Parathyroid adenoma (tissue), 2 donors: ENCODE results near the gene EFNA5.

Source experiments
- H2AFZ ChIP-seq: fragments of 300-600 bp; sonication (generic); one replicate; pipeline ENCODE4 v1.7.0; 2017; ENCODE audit warnings: antibody characterized with exemption, mild to moderate bottlenecking
- H3K27ac ChIP-seq: fragments of 300-600 bp; sonication (generic); one replicate; pipeline ENCODE4 v1.7.0; 2017
- H3K27me3 ChIP-seq: fragments of 300-600 bp; sonication (generic); one replicate; pipeline ENCODE4 v1.7.0; 2017; ENCODE audit warnings: low read length; ENCODE audit not compliant: control insufficient read depth, insufficient read depth
- H3K36me3 ChIP-seq: fragments of 300-600 bp; sonication (generic); one replicate; pipeline ENCODE4 v1.7.0; 2017; ENCODE audit warnings: low read length; ENCODE audit not compliant: control insufficient read depth, insufficient read depth
- H3K4me1 ChIP-seq: fragments of 300-600 bp; sonication (generic); one replicate; pipeline ENCODE4 v1.7.0; 2017; ENCODE audit warnings: control low read depth
- H3K4me2 ChIP-seq: fragments of 300-600 bp; sonication (generic); one replicate; pipeline ENCODE4 v1.7.0; 2017; ENCODE audit warnings: low read length
- H3K4me3 ChIP-seq: fragments of 300-600 bp; sonication (generic); one replicate; pipeline ENCODE4 v1.7.0; 2017; ENCODE audit warnings: low read depth, low read length
- H3K79me2 ChIP-seq: fragments of 300-600 bp; sonication (generic); one replicate; pipeline ENCODE4 v1.7.0; 2017; ENCODE audit warnings: control low read depth
- H3K9ac ChIP-seq: fragments of 300-600 bp; sonication (generic); one replicate; pipeline ENCODE4 v1.7.0; 2017; ENCODE audit warnings: mild to moderate bottlenecking
- H3K9me3 ChIP-seq: fragments of 300-600 bp; sonication (generic); one replicate; pipeline ENCODE4 v1.7.0; 2017; ENCODE audit warnings: low read length; ENCODE audit not compliant: control insufficient read depth
- CTCF ChIP-seq: fragments of 300-600 bp; sonication (generic); IDR thresholded peaks from one replicate; pipeline ENCODE4 v1.7.0; 2017; ENCODE audit warnings: antibody characterized with exemption, mild to moderate bottlenecking
- donor health status: primary hyperparathyroidism.

The EFNA5 gene

GRCh38 chr5:107554776-107555424 is 115.8 kb downstream of the EFNA5 start:
- Histone ChIP-seq H3K79me2 (no peaks in the 10 kb centered on the region), H3K4me3 (no peak overlapping the region), H3K4me1 (no peaks in the 10 kb centered on the region), H3K27me3 (no peaks in the 10 kb centered on the region), H3K9me3 (no peaks in the 10 kb centered on the region), H3K36me3 (no peaks in the 10 kb centered on the region), H3K4me2 (no peak overlapping the region), H2AFZ (no peak overlapping the region), H3K27ac (no peak overlapping the region), H3K9ac (no peak overlapping the region)
- no peak for TF ChIP-seq CTCF

- H3K9me3 ChIP-seq = no peaks in the 10 kb centered on the region
- H3K27ac ChIP-seq = no peak overlapping the region
- no peak overlapping the region for H3K9ac ChIP-seq
- H3K4me2 ChIP-seq = no peak overlapping the region
- H3K4me1 ChIP-seq = no peaks in the 10 kb centered on the region
- no peak overlapping the region for H2AFZ ChIP-seq
- H3K79me2 ChIP-seq = no peaks in the 10 kb centered on the region
- H3K27me3 ChIP-seq = no peaks in the 10 kb centered on the region
- H3K36me3 ChIP-seq = no peaks in the 10 kb centered on the region
- TF ChIP-seq CTCF = no peak
- no peak overlapping the region for H3K4me3 ChIP-seq
Measured at GRCh38 chr5:107553117-107553555, 117.6 kb downstream of the EFNA5 start.

GRCh38 chr5:107551088-107551487 is 119.6 kb downstream of the EFNA5 start:
- Histone ChIP-seq H3K4me2 (no peak overlapping the region), H3K9me3 (no peaks in the 10 kb centered on the region), H3K4me1 (no peaks in the 10 kb centered on the region), H3K27me3 (no peaks in the 10 kb centered on the region), H3K4me3 (no peak overlapping the region), H3K9ac (no peak overlapping the region), H3K27ac (no peak overlapping the region), H3K79me2 (no peaks in the 10 kb centered on the region), H2AFZ (no peak overlapping the region), H3K36me3 (no peaks in the 10 kb centered on the region)
- no peak for TF ChIP-seq CTCF

- no peaks in the 10 kb centered on the region for H3K36me3 ChIP-seq
- H3K4me2 ChIP-seq = no peak overlapping the region
- H3K9ac ChIP-seq = no peak overlapping the region
- no peak overlapping the region for H3K4me3 ChIP-seq
- no peaks in the 10 kb centered on the region for H3K79me2 ChIP-seq
- H3K27me3 ChIP-seq = no peaks in the 10 kb centered on the region
- no peak overlapping the region for H2AFZ ChIP-seq
- no peak overlapping the region for H3K27ac ChIP-seq
- H3K9me3 ChIP-seq = no peaks in the 10 kb centered on the region
- no peak for TF ChIP-seq CTCF
- H3K4me1 ChIP-seq = no peaks in the 10 kb centered on the region
Measured at GRCh38 chr5:107549567-107549966, 121.2 kb downstream of the EFNA5 start.

GRCh38 chr5:107548477-107548876 is 122.3 kb downstream of the EFNA5 start:
- TF ChIP-seq CTCF = no peak
- Histone ChIP-seq H3K79me2 (no peaks in the 10 kb centered on the region), H3K27ac (no peak overlapping the region), H3K4me2 (no peak overlapping the region), H3K4me3 (no peak overlapping the region), H3K9ac (no peak overlapping the region), H3K9me3 (no peaks in the 10 kb centered on the region), H2AFZ (no peak overlapping the region), H3K27me3 (no peaks in the 10 kb centered on the region), H3K36me3 (no peaks in the 10 kb centered on the region), H3K4me1 (no peaks in the 10 kb centered on the region)
